Measurements from ENCODE around the gene RSPH1. TPM values are rescaled to one million over a fixed set of nuclear protein-coding genes. Genes with fewer than 3 reads are reported as not detected.

The RSPH1 gene
- total and polyA plus RNA-seq, 8 donors = 0.37 to 8.9 (median 1.8) TPM; not detected in 1

DNA sequence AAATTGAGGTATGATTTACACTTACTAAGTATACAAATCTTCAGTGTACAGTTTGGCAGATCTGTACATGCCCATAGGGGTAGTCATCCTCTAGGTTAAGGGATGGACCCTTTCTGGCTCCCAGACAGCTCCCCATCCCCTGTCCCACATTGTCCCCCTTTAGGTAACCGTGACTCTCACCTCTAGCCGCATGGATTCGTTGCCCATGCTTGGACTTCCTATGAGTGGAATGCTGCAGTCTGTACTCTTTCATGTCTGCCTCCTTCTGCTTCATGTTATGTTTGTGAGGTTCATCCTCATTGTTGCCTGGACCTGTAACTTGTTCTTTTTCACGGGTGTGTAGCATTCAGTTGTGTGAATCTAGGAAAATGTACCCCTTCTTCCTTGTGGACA is 37.9 kb upstream of the RSPH1 start:
- no peaks in the 10 kb centered on the region for H3K9me3 ChIP-seq
- peaks cover 6 to 52% (median 41%) of the 10 kb centered on the region in 4 donors for H3K36me3 ChIP-seq
- TF ChIP-seq EP300 (IDR thresholded peaks at IDR 0.05) = no peak
- no peak for TF ChIP-seq POLR2A (IDR thresholded peaks at IDR 0.05)
- TF ChIP-seq, protein P1, sequence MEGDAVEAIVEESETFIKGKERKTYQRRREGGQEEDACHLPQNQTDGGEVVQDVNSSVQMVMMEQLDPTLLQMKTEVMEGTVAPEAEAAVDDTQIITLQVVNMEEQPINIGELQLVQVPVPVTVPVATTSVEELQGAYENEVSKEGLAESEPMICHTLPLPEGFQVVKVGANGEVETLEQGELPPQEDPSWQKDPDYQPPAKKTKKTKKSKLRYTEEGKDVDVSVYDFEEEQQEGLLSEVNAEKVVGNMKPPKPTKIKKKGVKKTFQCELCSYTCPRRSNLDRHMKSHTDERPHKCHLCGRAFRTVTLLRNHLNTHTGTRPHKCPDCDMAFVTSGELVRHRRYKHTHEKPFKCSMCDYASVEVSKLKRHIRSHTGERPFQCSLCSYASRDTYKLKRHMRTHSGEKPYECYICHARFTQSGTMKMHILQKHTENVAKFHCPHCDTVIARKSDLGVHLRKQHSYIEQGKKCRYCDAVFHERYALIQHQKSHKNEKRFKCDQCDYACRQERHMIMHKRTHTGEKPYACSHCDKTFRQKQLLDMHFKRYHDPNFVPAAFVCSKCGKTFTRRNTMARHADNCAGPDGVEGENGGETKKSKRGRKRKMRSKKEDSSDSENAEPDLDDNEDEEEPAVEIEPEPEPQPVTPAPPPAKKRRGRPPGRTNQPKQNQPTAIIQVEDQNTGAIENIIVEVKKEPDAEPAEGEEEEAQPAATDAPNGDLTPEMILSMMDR (IDR thresholded peaks at IDR 0.05) = no peak
- no peak for TF ChIP-seq POLR2AphosphoS5 (IDR thresholded peaks at IDR 0.05)
- DNase-seq = no peak
- H3K4me1 ChIP-seq = peaks cover 29 to 83% (median 65%) of the 10 kb centered on the region in 4 donors
- WGBS, 5 donors = 76 to 89% (median 79%) methylated on average over 4 of the region's 4 CpGs
- peak overlapping the region in 3 of 5 donors; percentile 27 to 70 (median 47) for H3K27ac ChIP-seq
- intact Hi-C loops (cut with DNase I; ENCODE audit: low total_unique reads) = no loop called here
- H3K4me3 ChIP-seq = no peak overlapping the region
- no peaks in the 10 kb centered on the region for H3K27me3 ChIP-seq

DNA sequence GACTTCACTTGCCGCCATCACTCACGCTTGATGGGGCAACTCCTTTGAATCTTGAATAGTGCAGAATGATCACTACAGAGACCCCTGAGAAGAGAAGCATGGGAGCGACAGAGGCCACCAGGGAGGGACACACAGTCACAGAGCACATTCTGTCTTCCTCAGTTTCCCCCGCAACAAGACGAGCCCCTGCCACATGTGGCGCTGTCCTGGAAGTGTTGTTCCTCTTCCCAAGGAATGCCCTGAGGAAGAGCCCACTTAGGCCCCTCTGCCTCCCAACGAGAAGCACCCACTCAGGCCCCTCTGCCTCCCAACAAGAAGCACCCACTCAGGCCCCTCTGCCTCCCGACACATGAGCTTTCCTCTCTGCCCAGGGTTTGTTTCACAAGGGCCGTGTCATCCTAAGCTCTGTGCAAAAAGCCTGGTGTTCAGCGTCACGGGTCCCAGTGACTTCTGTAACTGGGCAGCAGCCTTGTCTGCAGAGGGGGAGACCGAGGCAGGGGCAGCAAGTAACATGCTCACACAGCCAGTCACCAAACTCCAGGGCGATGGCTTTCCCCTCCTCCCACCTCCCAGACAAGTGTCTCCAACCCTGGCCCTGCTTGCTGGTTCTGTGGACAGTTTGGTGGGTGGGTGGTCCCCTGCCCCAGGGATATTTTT is 37.4 kb upstream of the RSPH1 start:
- Histone ChIP-seq H3K36me3 (peaks cover 6 to 52% (median 41%) of the 10 kb centered on the region in 4 donors), H3K9me3 (no peaks in the 10 kb centered on the region), H3K27me3 (no peaks in the 10 kb centered on the region), H3K4me3 (no peak overlapping the region), H3K4me1 (peaks cover 24 to 81% (median 64%) of the 10 kb centered on the region in 4 donors), H3K27ac (peak overlapping the region in 4 of 5 donors; percentile 23 to 70 (median 54))
- peak in 1 of 2 donors; percentile 7 for DNase-seq
- 90 to 96% (median 95%) methylated on average over 13 of the region's 13 CpGs for WGBS, 5 donors
- no peak for TF ChIP-seq POLR2A (IDR thresholded peaks at IDR 0.05)
- intact Hi-C loops (cut with DNase I; ENCODE audit: low total_unique reads) = no loop called here

DNA sequence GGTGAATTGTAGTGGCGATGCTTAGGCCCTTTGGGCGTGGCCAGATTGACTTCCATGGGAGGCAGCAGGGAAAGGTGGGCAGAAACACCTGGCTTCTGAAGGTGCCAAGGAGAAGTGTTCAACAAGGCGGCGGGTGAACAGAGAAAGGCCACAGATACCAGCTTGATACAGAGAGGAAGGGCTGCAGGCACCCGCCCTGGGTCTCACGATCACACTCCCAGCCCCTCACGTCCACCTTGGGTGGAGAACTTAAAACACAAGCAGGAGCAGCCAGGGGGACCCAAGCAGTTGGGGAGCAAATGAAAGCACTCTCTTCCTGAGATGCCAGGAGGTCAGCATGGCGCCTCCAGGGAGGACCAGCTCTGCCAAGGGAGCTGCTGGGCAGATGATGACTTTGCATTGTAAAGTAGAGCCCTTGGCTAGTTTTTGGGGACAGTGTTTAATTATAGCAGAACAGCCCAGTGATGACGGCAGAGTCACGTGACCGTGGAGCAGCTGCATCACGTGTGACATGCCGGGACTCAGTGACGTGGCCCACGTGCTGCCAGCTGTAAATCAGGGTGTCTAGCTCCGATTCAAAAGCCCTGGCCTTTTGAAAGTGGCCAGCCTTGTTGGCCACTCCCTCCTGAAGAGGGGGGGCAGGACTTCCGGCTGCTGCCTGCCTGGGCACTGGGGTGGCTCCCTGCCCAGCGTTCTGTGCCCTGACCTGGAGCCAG is 36.6 kb upstream of the RSPH1 start:
- Histone ChIP-seq H3K27ac (peak overlapping the region; percentile 23 to 70 (median 50)), H3K27me3 (no peaks in the 10 kb centered on the region), H3K4me3 (no peak overlapping the region), H3K36me3 (peaks cover 6 to 52% (median 41%) of the 10 kb centered on the region in 4 donors), H3K4me1 (peaks cover 27 to 81% (median 65%) of the 10 kb centered on the region in 4 donors), H3K9me3 (no peaks in the 10 kb centered on the region)
- WGBS, 5 donors = 45 to 69% (median 52%) methylated on average over 17 to 18 of the region's 18 CpGs
- peak; percentile 60 to 78 for DNase-seq
- peak in 2 of 3 donors; percentile 49 to 53 for TF ChIP-seq POLR2AphosphoS5 (IDR thresholded peaks at IDR 0.05)
- TF ChIP-seq, protein P1 (IDR thresholded peaks at IDR 0.05) = no peak
- intact Hi-C loops (cut with DNase I; ENCODE audit: low total_unique reads) = no loop called here

DNA sequence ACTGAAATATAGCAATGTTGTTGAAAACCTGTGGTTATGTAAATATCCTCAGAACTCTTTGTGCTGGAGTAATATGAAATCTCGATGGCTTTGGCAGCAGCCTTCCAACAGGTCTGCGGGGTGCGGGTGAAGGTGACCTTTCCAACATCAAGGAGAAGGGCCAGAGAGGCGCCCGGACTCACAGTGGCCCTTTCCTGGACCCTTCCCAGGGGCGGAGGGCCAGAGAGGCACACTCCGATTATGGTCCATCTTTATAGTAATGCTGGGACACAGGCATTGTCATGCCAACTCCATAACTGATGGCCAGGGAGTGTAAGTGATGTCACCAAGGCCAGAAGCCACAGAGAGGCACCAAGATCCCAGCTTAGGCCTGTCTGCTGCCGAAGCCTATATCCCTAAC is 35.7 kb upstream of the RSPH1 start:
- WGBS, 5 donors = 59 to 89% (median 80%) methylated on average over 6 to 8 of the region's 8 CpGs
- Histone ChIP-seq H3K36me3 (peaks cover 6 to 48% (median 36%) of the 10 kb centered on the region in 4 donors), H3K4me1 (peaks cover 35 to 81% (median 66%) of the 10 kb centered on the region in 4 donors), H3K27me3 (no peaks in the 10 kb centered on the region), H3K9me3 (no peaks in the 10 kb centered on the region), H3K27ac (peak overlapping the region in 3 of 5 donors; percentile 6 to 16 (median 8)), H3K4me3 (no peak overlapping the region)
- no peak for TF ChIP-seq EP300 (IDR thresholded peaks at IDR 0.05)
- TF ChIP-seq POLR2A (IDR thresholded peaks at IDR 0.05) = no peak
- no peak for TF ChIP-seq POLR2AphosphoS5 (IDR thresholded peaks at IDR 0.05)
- TF ChIP-seq, protein P1 (IDR thresholded peaks at IDR 0.05) = no peak
- intact Hi-C loops (cut with DNase I; ENCODE audit: low total_unique reads) = no loop called here
- no peak for DNase-seq
